ENCODE measurements around the gene TMEM63C.

Gene TMEM63C

DNA sequence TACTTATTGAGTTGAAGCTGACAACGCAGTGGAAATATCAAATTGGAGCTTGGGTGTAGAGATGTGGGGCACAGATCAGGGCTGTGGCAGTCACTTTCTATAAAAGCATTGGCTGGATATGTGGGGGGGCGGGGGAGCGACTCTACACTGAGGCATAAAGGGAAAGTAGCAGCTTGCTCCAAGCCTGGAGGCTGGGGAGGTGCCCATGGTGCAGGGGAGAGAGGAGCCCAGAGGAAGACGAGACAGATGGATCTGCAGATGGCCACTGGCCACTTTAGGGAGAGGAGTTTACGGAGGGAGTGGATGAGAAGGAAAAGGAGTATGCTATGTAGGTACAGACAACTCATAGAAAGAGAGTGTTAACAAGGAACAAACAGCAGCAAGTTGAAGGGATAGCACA lies 102.9 kb downstream of the TMEM63C start (continued):
- TF ChIP-seq ZNF585B (tag by site-specific recombination; IDR thresholded peaks at IDR 0.05), result no peak

DNA sequence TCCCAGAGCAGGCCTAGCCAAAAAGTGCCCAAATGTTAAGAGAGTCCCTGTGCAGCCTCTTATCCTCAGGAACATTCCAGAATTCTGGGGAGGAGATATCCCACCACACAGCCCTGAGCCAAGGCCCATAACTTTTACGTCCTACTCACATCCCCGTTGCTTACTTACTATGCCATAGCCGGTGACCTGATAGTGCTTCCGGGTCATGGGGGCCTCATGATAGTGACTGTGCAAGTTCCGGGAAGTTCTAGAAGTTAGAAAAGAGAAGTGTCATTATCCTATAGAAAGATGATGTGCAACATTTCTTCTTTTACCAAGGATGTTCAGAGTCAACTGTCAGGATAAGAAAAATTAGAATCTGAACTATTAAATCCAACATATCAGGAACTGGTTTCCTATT lies 105.0 kb downstream of the TMEM63C start:
- ChIA-PET CTCF (no interaction called here), POLR2A (no interaction called here)
- Histone ChIP-seq H3K36me3 (ENCODE audit: control insufficient read depth in 2 of 2, insufficient read depth in 1 of 2, low read length in 2 of 2) (peaks cover 9 to 74% of the 10 kb centered on the region in 2 experiments; a peak in 2 of 3 replicates), H3K4me1 (ENCODE audit: control insufficient read depth, insufficient read depth, low read length) (no peaks in the 10 kb centered on the region), H3K27ac (ENCODE audit: extremely low read depth, low read depth, low read length) (no peak overlapping the region), H3K9me3 (ENCODE audit: control insufficient read depth, insufficient read depth, low read depth, low read length) (no peaks in the 10 kb centered on the region), H3K4me3 (ENCODE audit: low read depth, low read length) (no peak overlapping the region)
- no peak for TF ChIP-seq ZNF776 (tag by site-specific recombination; IDR thresholded peaks at IDR 0.05; ENCODE audit: borderline replicate concordance)
- TF ChIP-seq, protein P1, sequence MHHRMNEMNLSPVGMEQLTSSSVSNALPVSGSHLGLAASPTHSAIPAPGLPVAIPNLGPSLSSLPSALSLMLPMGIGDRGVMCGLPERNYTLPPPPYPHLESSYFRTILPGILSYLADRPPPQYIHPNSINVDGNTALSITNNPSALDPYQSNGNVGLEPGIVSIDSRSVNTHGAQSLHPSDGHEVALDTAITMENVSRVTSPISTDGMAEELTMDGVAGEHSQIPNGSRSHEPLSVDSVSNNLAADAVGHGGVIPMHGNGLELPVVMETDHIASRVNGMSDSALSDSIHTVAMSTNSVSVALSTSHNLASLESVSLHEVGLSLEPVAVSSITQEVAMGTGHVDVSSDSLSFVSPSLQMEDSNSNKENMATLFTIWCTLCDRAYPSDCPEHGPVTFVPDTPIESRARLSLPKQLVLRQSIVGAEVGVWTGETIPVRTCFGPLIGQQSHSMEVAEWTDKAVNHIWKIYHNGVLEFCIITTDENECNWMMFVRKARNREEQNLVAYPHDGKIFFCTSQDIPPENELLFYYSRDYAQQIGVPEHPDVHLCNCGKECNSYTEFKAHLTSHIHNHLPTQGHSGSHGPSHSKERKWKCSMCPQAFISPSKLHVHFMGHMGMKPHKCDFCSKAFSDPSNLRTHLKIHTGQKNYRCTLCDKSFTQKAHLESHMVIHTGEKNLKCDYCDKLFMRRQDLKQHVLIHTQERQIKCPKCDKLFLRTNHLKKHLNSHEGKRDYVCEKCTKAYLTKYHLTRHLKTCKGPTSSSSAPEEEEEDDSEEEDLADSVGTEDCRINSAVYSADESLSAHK (tag by site-specific recombination; IDR thresholded peaks at IDR 0.05), result no peak
- no peak for TF ChIP-seq ZNF214 (tag by site-specific recombination; IDR thresholded peaks at IDR 0.05; ENCODE audit: borderline replicate concordance)
- TF ChIP-seq ZBTB8A (tag by site-specific recombination; IDR thresholded peaks at IDR 0.05), result no peak
- no peak for TF ChIP-seq ZNF629 (tag by site-specific recombination; IDR thresholded peaks at IDR 0.05)

DNA sequence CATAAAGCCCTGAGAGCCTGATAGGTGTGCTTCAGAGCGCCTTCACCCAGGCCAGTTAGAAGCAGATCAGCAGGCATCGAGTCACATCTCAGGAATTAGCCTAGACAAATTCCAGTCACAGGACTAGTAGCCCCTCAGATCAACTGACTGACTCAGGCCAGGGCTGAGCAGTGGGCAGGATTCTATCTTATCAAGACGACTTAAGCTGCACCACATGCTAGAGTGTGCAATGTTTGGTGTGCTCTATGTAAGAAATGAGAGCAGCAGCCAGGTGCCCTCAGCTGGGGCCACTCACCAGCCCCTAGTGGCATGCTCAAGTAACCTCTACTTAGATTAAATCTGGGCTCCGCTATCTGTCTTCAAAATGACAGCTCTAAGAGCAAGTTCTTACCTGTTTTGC lies 109.1 kb downstream of the TMEM63C start:
- CTCF ChIA-PET, result interaction anchor here (0.6 to 3.5 kb wide), 5 partner anchors 10 to 169 kb away, joined by 3 to 16 read pairs (median 3); no protein-coding TSS in a partner anchor
- H3K4me3 ChIP-seq (ENCODE audit: low read depth, low read length), result no peak overlapping the region
- H3K4me1 ChIP-seq (ENCODE audit: control insufficient read depth, insufficient read depth, low read length), result no peaks in the 10 kb centered on the region
- TF ChIP-seq ZXDB (tag by site-specific recombination; IDR thresholded peaks at IDR 0.05) (no peak), ZNF354C (tag by site-specific recombination; IDR thresholded peaks at IDR 0.05; ENCODE audit: borderline replicate concordance, low read depth) (no peak), ZNF211 (tag by site-specific recombination; IDR thresholded peaks at IDR 0.05; ENCODE audit: low read depth) (no peak), KLF1 (tag by site-specific recombination; IDR thresholded peaks at IDR 0.05) (no peak), SP3 (tag by site-specific recombination; IDR thresholded peaks at IDR 0.05) (no peak), GLI2 (tag by site-specific recombination; IDR thresholded peaks at IDR 0.05; ENCODE audit: borderline replicate concordance, low read depth) (no peak), ZIC2 (tag by site-specific recombination; IDR thresholded peaks at IDR 0.05) (no peak), EGR2 (tag by site-specific recombination; IDR thresholded peaks at IDR 0.05; ENCODE audit: low read depth) (no peak), FEZF1 (tag by site-specific recombination; IDR thresholded peaks at IDR 0.05) (no peak), ZNF302 (tag by site-specific recombination; IDR thresholded peaks at IDR 0.05; ENCODE audit: low read depth) (no peak), ZNF792 (tag by site-specific recombination; IDR thresholded peaks at IDR 0.05) (no peak), ZNF558 (tag by site-specific recombination; IDR thresholded peaks at IDR 0.05) (no peak), ZNF585B (tag by site-specific recombination; IDR thresholded peaks at IDR 0.05) (no peak), SETDB1 (IDR thresholded peaks at IDR 0.05; ENCODE audit: insufficient read length, low read length) (no peak), ZEB2 (tag by site-specific recombination; IDR thresholded peaks at IDR 0.05) (no peak), ZNF2 (tag by site-specific recombination; IDR thresholded peaks at IDR 0.05) (no peak), ZNF747 (tag by site-specific recombination; IDR thresholded peaks at IDR 0.05) (no peak)
- TF ChIP-seq, protein P2, sequence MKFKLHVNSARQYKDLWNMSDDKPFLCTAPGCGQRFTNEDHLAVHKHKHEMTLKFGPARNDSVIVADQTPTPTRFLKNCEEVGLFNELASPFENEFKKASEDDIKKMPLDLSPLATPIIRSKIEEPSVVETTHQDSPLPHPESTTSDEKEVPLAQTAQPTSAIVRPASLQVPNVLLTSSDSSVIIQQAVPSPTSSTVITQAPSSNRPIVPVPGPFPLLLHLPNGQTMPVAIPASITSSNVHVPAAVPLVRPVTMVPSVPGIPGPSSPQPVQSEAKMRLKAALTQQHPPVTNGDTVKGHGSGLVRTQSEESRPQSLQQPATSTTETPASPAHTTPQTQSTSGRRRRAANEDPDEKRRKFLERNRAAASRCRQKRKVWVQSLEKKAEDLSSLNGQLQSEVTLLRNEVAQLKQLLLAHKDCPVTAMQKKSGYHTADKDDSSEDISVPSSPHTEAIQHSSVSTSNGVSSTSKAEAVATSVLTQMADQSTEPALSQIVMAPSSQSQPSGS (tag by site-specific recombination; IDR thresholded peaks at IDR 0.05; ENCODE audit: low read depth), result no peak
- H3K27ac ChIP-seq (ENCODE audit: extremely low read depth, low read depth, low read length), result no peak overlapping the region
- no peaks in the 10 kb centered on the region for H3K9me3 ChIP-seq (ENCODE audit: control insufficient read depth, insufficient read depth, low read depth, low read length)
- POLR2A ChIA-PET, result no interaction called here
- peaks cover 6 to 54% of the 10 kb centered on the region in 2 experiments for H3K36me3 ChIP-seq (ENCODE audit: control insufficient read depth in 2 of 2, insufficient read depth in 1 of 2, low read length in 2 of 2)
